ENCODE measurements around the gene DCC.
"Not testable (repeated sequence)": the region's sequence is repeated elsewhere in the genome, so short reads cannot be mapped to it uniquely, and the experiment has no call there.

Gene DCC

GRCh38 chr18:52344881-52345280 is 4.9 kb downstream of the DCC start:
- Histone ChIP-seq H3K9me3 (ENCODE audit: control insufficient read depth in 2 of 2, low read length in 2 of 2) (no peaks in the 10 kb centered on the region), H3K27ac (ENCODE audit: low read depth in 2 of 2, low read length in 2 of 2) (no peak overlapping the region), H3K27me3 (ENCODE audit: control insufficient read depth in 2 of 2, insufficient read depth in 2 of 2, low read length in 2 of 2) (peaks cover 9 to 15% of the 10 kb centered on the region in 2 donors)

GRCh38 chr18:52345428-52345827 is 5.4 kb downstream of the DCC start:
- Histone ChIP-seq H3K9me3 (ENCODE audit: control insufficient read depth in 2 of 2, low read length in 2 of 2) (no peaks in the 10 kb centered on the region), H3K27ac (ENCODE audit: low read depth in 2 of 2, low read length in 2 of 2) (no peak overlapping the region), H3K4me1 (ENCODE audit: control insufficient read depth in 2 of 2, insufficient read depth in 2 of 2, low read length in 2 of 2) (no peaks in the 10 kb centered on the region), H3K36me3 (ENCODE audit: control insufficient read depth in 2 of 2, insufficient read depth in 2 of 2, low read length in 2 of 2) (no peaks in the 10 kb centered on the region), H3K27me3 (ENCODE audit: control insufficient read depth in 2 of 2, insufficient read depth in 2 of 2, low read length in 2 of 2) (peaks cover 9 to 10% of the 10 kb centered on the region in 2 donors), H3K9ac (ENCODE audit: low read depth in 1 of 2, low read length in 2 of 2) (no peak overlapping the region), H3K4me3 (ENCODE audit: low read length in 2 of 2) (no peak overlapping the region)

More at GRCh38 chr18:52344881-52345280, 4.9 kb downstream of the DCC start:
- Histone ChIP-seq H3K4me1 (ENCODE audit: control insufficient read depth in 2 of 2, insufficient read depth in 2 of 2, low read length in 2 of 2) (no peaks in the 10 kb centered on the region), H3K36me3 (ENCODE audit: control insufficient read depth in 2 of 2, insufficient read depth in 2 of 2, low read length in 2 of 2) (no peaks in the 10 kb centered on the region), H3K9ac (ENCODE audit: low read depth in 1 of 2, low read length in 2 of 2) (no peak overlapping the region), H3K4me3 (ENCODE audit: low read length in 2 of 2) (no peak overlapping the region)

GRCh38 chr18:52348209-52348608 is 8.2 kb downstream of the DCC start:
- Histone ChIP-seq H3K27me3 (ENCODE audit: control insufficient read depth in 2 of 2, insufficient read depth in 2 of 2, low read length in 2 of 2) (no peaks in the 10 kb centered on the region), H3K27ac (ENCODE audit: low read depth in 2 of 2, low read length in 2 of 2) (no peak overlapping the region), H3K9ac (ENCODE audit: low read depth in 1 of 2, low read length in 2 of 2) (no peak overlapping the region), H3K4me3 (ENCODE audit: low read length in 2 of 2) (no peak overlapping the region), H3K4me1 (ENCODE audit: control insufficient read depth in 2 of 2, insufficient read depth in 2 of 2, low read length in 2 of 2) (no peaks in the 10 kb centered on the region), H3K9me3 (ENCODE audit: control insufficient read depth in 2 of 2, low read length in 2 of 2) (no peaks in the 10 kb centered on the region), H3K36me3 (ENCODE audit: control insufficient read depth in 2 of 2, insufficient read depth in 2 of 2, low read length in 2 of 2) (no peaks in the 10 kb centered on the region)

DNA sequence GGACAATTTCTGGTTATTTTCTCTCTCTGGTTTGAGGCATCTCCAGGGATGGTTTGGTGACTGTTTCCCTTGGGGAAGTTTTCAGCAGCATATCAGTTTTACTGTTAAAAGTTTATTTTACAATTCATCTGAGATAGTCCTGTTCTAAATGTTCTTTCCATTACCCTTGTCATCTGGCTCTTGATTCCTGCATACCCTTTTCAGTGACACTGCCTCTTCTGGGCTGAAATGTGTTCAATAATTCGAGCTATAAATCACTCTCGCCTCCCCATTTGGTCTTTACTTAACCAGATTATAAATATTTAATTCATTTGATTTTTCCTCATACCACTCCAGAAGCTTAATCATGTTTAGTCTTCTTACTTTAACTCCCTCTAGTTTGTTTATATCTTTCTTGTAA is 9.5 kb downstream of the DCC start:
- no peak overlapping the region for H3K27ac ChIP-seq (ENCODE audit: low read depth in 2 of 2, low read length in 2 of 2)
- no peaks in the 10 kb centered on the region for H3K9me3 ChIP-seq (ENCODE audit: control insufficient read depth in 2 of 2, low read length in 2 of 2)
- no peak overlapping the region for H3K9ac ChIP-seq (ENCODE audit: low read depth in 1 of 2, low read length in 2 of 2)
- H3K4me3 ChIP-seq (ENCODE audit: low read length in 2 of 2) = no peak overlapping the region
- no peaks in the 10 kb centered on the region for H3K27me3 ChIP-seq (ENCODE audit: control insufficient read depth in 2 of 2, insufficient read depth in 2 of 2, low read length in 2 of 2)
- H3K36me3 ChIP-seq (ENCODE audit: control insufficient read depth in 2 of 2, insufficient read depth in 2 of 2, low read length in 2 of 2) = no peaks in the 10 kb centered on the region
- no peaks in the 10 kb centered on the region for H3K4me1 ChIP-seq (ENCODE audit: control insufficient read depth in 2 of 2, insufficient read depth in 2 of 2, low read length in 2 of 2)

GRCh38 chr18:52352920-52353319 is 12.9 kb downstream of the DCC start:
- no peak overlapping the region for H3K4me3 ChIP-seq (ENCODE audit: low read length in 2 of 2)
- no peaks in the 10 kb centered on the region for H3K27me3 ChIP-seq (ENCODE audit: control insufficient read depth in 2 of 2, insufficient read depth in 2 of 2, low read length in 2 of 2)
- no peak overlapping the region for H3K27ac ChIP-seq (ENCODE audit: low read depth in 2 of 2, low read length in 2 of 2)
- no peaks in the 10 kb centered on the region for H3K4me1 ChIP-seq (ENCODE audit: control insufficient read depth in 2 of 2, insufficient read depth in 2 of 2, low read length in 2 of 2)
- no peaks in the 10 kb centered on the region for H3K9me3 ChIP-seq (ENCODE audit: control insufficient read depth in 2 of 2, low read length in 2 of 2)
- H3K9ac ChIP-seq (ENCODE audit: low read depth in 1 of 2, low read length in 2 of 2) = no peak overlapping the region
- H3K36me3 ChIP-seq (ENCODE audit: control insufficient read depth in 2 of 2, insufficient read depth in 2 of 2, low read length in 2 of 2) = no peaks in the 10 kb centered on the region

- Histone ChIP-seq H3K27me3 (ENCODE audit: control insufficient read depth in 2 of 2, insufficient read depth in 2 of 2, low read length in 2 of 2) (no peaks in the 10 kb centered on the region), H3K9me3 (ENCODE audit: control insufficient read depth in 2 of 2, low read length in 2 of 2) (no peaks in the 10 kb centered on the region), H3K4me3 (ENCODE audit: low read length in 2 of 2) (no peak overlapping the region), H3K4me1 (ENCODE audit: control insufficient read depth in 2 of 2, insufficient read depth in 2 of 2, low read length in 2 of 2) (no peaks in the 10 kb centered on the region), H3K9ac (ENCODE audit: low read depth in 1 of 2, low read length in 2 of 2) (no peak overlapping the region), H3K27ac (ENCODE audit: low read depth in 2 of 2, low read length in 2 of 2) (no peak overlapping the region), H3K36me3 (ENCODE audit: control insufficient read depth in 2 of 2, insufficient read depth in 2 of 2, low read length in 2 of 2) (no peaks in the 10 kb centered on the region)
These were observed 13.6 kb downstream of the DCC start for GRCh38 chr18:52353589-52353988.

DNA sequence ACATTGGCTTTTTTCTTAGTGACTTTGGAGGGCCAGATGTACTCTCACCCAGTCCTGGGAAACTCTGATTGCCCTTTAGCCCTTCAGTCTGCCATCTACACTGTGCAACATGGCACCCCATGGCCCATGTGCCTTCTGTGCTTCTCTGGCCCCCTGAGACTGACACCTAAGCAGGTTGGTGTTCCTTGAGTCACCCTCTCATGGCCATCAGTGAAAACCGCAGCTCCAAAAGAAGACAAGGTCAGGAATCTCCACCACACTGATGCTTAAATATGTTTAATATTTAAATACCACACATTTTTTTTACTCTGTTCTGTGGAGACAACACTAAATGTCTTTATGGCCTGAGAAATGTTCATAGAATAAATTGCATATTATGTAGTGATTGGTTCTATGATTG is 23.9 kb downstream of the DCC start:
- Histone ChIP-seq H3K9me3 (ENCODE audit: control insufficient read depth in 2 of 2, low read length in 2 of 2) (no peaks in the 10 kb centered on the region), H3K9ac (ENCODE audit: low read depth in 1 of 2, low read length in 2 of 2) (no peak overlapping the region), H3K36me3 (ENCODE audit: control insufficient read depth in 2 of 2, insufficient read depth in 2 of 2, low read length in 2 of 2) (no peaks in the 10 kb centered on the region), H3K4me3 (ENCODE audit: low read length in 2 of 2) (no peak overlapping the region), H3K27ac (ENCODE audit: low read depth in 2 of 2, low read length in 2 of 2) (no peak overlapping the region), H3K27me3 (ENCODE audit: control insufficient read depth in 2 of 2, insufficient read depth in 2 of 2, low read length in 2 of 2) (no peaks in the 10 kb centered on the region), H3K4me1 (ENCODE audit: control insufficient read depth in 2 of 2, insufficient read depth in 2 of 2, low read length in 2 of 2) (no peaks in the 10 kb centered on the region)

- H3K4me3 ChIP-seq (ENCODE audit: low read length in 2 of 2); H3K27me3 ChIP-seq (ENCODE audit: control insufficient read depth in 2 of 2, insufficient read depth in 2 of 2, low read length in 2 of 2); H3K9me3 ChIP-seq (ENCODE audit: control insufficient read depth in 2 of 2, low read length in 2 of 2); H3K27ac ChIP-seq (ENCODE audit: low read depth in 2 of 2, low read length in 2 of 2); H3K4me1 ChIP-seq (ENCODE audit: control insufficient read depth in 2 of 2, insufficient read depth in 2 of 2, low read length in 2 of 2); H3K36me3 ChIP-seq (ENCODE audit: control insufficient read depth in 2 of 2, insufficient read depth in 2 of 2, low read length in 2 of 2); H3K9ac ChIP-seq (ENCODE audit: low read depth in 1 of 2, low read length in 2 of 2): not testable (repeated sequence)
These were observed 26.9 kb downstream of the DCC start for GRCh38 chr18:52366851-52367250.

- no peaks in the 10 kb centered on the region for H3K4me1 ChIP-seq (ENCODE audit: control insufficient read depth in 2 of 2, insufficient read depth in 2 of 2, low read length in 2 of 2)
- H3K36me3 ChIP-seq (ENCODE audit: control insufficient read depth in 2 of 2, insufficient read depth in 2 of 2, low read length in 2 of 2) = no peaks in the 10 kb centered on the region
- H3K27ac ChIP-seq (ENCODE audit: low read depth in 2 of 2, low read length in 2 of 2) = no peak overlapping the region
- no peak overlapping the region for H3K9ac ChIP-seq (ENCODE audit: low read depth in 1 of 2, low read length in 2 of 2)
- H3K4me3 ChIP-seq (ENCODE audit: low read length in 2 of 2) = no peak overlapping the region
- no peaks in the 10 kb centered on the region for H3K9me3 ChIP-seq (ENCODE audit: control insufficient read depth in 2 of 2, low read length in 2 of 2)
- no peaks in the 10 kb centered on the region for H3K27me3 ChIP-seq (ENCODE audit: control insufficient read depth in 2 of 2, insufficient read depth in 2 of 2, low read length in 2 of 2)
These were observed 28.2 kb downstream of the DCC start for GRCh38 chr18:52367953-52368742.

DNA sequence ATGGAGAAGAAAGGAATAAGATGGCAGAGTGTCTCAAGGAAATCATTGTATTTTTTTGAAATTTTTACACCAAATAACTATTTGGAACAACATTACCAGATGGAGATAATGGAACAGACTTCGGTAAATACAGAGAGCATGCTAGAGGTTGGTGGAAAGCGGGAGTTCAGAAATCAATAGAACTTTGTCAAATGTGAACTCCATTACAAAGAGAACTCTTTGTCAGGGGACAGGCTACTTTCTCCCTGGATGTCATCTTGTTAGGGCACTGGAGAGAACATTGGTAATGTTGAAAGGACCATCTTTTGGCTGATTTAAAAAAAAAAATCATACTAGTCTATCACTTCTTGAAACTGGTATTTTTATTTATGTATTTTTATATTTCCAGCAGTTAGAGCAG is 30.8 kb downstream of the DCC start:
- Histone ChIP-seq H3K9ac (ENCODE audit: low read depth in 1 of 2, low read length in 2 of 2) (no peak overlapping the region), H3K4me1 (ENCODE audit: control insufficient read depth in 2 of 2, insufficient read depth in 2 of 2, low read length in 2 of 2) (no peaks in the 10 kb centered on the region), H3K27me3 (ENCODE audit: control insufficient read depth in 2 of 2, insufficient read depth in 2 of 2, low read length in 2 of 2) (no peaks in the 10 kb centered on the region), H3K9me3 (ENCODE audit: control insufficient read depth in 2 of 2, low read length in 2 of 2) (no peaks in the 10 kb centered on the region), H3K36me3 (ENCODE audit: control insufficient read depth in 2 of 2, insufficient read depth in 2 of 2, low read length in 2 of 2) (no peaks in the 10 kb centered on the region), H3K4me3 (ENCODE audit: low read length in 2 of 2) (no peak overlapping the region), H3K27ac (ENCODE audit: low read depth in 2 of 2, low read length in 2 of 2) (no peak overlapping the region)
